ENCODE data around the gene ZCCHC2.

Gene ZCCHC2

DNA sequence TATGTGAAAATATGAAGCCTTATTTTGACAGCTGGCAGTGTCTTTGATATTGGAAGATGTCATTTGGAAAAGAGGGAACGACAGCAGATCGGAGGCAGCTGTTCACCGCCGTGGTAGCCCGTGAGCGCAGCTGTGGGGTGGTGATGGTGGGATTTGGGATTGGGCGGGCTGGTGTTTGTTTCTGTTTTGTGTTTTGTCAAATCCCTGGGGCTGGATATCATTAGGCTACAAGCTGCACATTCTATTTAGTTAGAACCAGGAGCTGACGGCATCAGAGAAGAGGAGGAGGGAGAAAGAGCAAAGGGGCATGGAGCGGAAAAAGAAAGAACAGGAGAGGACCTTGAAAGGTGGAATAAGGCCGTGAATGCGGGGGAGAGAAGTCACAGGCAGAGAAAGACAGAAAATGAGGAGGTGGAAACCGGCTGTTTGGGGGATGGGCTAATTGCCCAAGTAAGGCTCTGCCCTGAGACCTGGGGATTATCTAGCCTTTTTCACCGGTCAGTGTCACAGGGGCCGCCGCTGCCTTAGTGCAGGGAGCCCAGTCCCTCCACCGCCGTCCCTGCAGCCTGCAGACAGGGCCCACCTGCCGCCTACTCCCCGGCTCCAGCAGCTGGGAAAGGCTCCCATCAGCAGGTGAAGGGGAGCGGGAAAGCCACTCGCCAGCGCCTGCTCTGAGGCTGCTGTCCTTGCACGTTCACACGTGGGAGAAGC lies 88.0 kb downstream of the ZCCHC2 start:
- no peak for DNase-seq (ENCODE audit: low read depth)

GRCh38 chr18:62611453-62612288 lies 88.8 kb downstream of the ZCCHC2 start:
- DNase-seq (ENCODE audit: low read depth), result no peak

DNA sequence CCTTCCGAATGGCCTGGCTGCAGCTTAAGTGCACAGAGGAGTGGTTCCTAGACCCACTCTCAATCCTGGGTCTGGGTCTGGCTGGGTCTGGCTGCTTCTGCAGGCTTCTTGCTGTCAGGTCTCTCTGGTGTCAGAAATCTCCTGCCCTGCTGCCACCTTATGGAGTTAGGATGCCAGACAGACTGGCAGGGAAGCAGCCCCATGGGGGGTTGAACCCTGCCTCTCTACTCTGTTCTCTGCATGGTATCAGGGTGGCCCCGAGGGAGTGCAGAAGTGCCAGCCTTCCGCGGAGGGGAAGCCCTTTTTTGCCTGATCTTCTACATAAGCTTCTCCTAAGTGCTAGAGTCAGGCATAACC lies 89.4 kb downstream of the ZCCHC2 start:
- no peak for DNase-seq (ENCODE audit: low read depth)

GRCh38 chr18:62612776-62613175 lies 90.0 kb downstream of the ZCCHC2 start:
- DNase-seq (ENCODE audit: low read depth), result no peak

DNA sequence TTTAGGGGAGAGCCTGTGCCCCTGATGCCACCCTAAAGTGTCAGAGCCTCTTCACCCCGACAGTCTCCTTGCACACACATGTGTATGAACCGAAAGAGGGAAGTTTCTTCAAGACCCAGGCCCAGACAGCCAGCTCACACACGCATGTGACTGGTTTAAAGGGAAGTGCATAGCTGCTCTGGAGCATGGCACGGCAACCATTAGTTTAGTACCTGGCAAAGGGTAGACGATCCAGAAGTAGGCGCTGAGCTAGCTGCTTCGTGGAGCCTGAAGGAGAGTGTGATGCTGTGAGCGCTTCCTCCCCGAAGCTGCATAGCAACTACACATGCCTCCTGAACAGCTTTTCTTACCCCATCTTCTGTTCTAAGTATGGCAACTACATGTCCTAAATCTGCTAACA lies 91.7 kb downstream of the ZCCHC2 start:
- no peak for DNase-seq (ENCODE audit: low read depth)

DNA sequence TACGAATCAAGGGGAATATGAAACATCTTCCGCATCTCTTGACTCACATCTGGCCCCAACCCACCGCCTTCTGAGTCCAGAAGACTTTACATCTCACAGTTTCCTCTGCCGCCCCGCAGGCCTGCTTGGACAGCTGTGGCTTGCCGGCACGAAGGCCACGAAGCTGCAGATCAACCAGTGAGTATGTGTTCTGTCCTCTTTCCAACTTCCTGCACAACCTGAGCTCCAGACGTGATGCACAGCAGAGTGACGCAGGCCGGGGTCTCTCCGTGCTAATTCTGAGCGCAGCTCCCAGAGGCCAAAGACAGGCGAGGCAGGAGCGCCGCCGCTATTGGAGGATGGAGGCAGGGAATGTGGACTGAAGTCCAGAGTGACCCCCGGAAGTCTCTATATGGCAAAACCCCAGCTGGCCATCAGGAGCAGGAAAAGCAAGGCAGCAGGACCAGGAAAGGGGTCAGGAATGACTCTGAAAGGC lies 93.5 kb downstream of the ZCCHC2 start:
- no peak for DNase-seq (ENCODE audit: low read depth)

DNA sequence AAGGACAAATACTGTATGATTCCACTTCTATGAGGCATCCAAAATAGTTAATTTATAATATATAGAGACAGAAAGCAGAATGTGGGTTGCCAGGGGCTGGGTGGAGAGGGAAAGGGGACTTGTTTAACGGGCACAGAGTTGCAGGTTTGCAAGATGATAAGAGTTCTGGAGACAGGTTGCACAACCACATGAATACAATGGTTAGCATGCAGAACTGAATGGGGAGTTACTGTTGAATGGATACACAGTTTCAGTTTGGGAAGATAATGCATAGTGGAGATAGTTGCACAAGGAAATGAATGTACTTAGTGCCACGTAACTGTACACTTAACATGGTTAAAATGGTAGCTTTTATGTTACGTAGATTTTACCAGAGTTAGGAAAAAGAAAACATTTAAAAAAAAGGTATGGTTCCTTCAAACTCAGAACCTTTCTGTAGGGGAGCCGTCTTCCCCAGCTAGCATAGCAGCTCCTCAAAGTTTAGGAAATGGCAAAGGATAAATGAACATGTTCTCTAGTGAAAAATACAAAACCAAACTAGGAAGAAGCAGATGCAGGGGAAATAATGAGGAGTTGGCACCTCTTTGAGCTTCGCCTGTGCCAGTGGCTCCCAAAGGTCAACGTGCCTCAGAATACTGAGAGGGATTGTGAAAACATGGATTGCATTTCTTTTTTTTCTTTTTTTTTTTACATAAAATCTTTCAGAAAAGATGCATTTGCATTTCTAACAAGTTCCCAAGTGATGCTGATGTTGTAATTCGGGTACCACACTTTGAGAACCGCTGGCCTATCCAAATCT lies 95.2 kb downstream of the ZCCHC2 start:
- no peak for DNase-seq (ENCODE audit: low read depth)

- DNase-seq (ENCODE audit: low read depth), result no peak
These were observed 95.9 kb downstream of the ZCCHC2 start for GRCh38 chr18:62618735-62619134.

DNA sequence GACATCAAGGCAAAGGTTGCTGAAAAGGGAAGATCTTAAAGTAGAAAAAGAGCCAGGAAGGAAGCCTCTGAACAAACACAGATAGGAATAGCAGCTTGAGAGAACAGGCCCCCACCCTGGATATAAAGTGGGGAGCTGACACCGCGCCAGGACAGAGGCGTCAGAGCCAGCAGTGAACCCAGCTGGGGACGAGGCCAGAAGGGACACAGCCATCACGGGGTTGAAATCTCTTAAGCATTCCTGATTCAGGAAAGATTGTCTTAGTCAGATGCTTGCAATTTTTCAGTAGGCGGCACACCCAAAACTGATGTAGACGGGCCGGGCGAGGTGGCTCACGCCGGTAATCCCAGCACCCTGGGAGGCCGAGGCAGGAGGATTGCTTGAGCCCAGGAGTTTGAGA lies 98.7 kb downstream of the ZCCHC2 start:
- DNase-seq (ENCODE audit: low read depth), result no peak

GRCh38 chr18:62625019-62625418 lies 102.2 kb downstream of the ZCCHC2 start:
- DNase-seq (ENCODE audit: low read depth), result no peak
